ENCODE measurements around the gene MPHOSPH6. TPM values are rescaled to one million over a fixed set of nuclear protein-coding genes. Genes with fewer than 3 reads are reported as not detected.

The MPHOSPH6 gene
- total and polyA plus RNA-seq, 2 donors (not counting 3 experiments of a cell fraction or from before 2014, with no cell fraction given) = 10.9 to 32.0 TPM

GRCh38 chr16:82192665-82193064, 22.6 kb upstream of the MPHOSPH6 start:
- Histone ChIP-seq H3K36me3 (ENCODE audit: control insufficient read depth in 2 of 2, extremely low read depth in 1 of 2, insufficient read depth in 2 of 2, low read length in 2 of 2) (no peaks in the 10 kb centered on the region), H2AFZ (ENCODE audit: low read depth, low read length) (peak overlapping the region; percentile 66), H3K4me2 (ENCODE audit: insufficient read depth, low read length) (peak overlapping the region; percentile 56), H3K4me1 (ENCODE audit: control insufficient read depth, extremely low read depth, insufficient read depth, low read length) (peaks cover 30% of the 10 kb centered on the region), H3K9ac (replicated peaks; ENCODE audit: extremely low read depth, insufficient read depth, low read length) (peak overlapping the region; percentile 44), H3K27me3 (ENCODE audit: control insufficient read depth in 2 of 2, insufficient read depth in 2 of 2, low read length in 2 of 2) (no peaks in the 10 kb centered on the region), H3K79me2 (ENCODE audit: control insufficient read depth, insufficient read depth, low read length) (no peaks in the 10 kb centered on the region), H4K20me1 (replicated peaks; ENCODE audit: control insufficient read depth, extremely low read depth, insufficient read depth, low read length) (no peaks in the 10 kb centered on the region), H3K4me3 (replicated peaks in 1 of 3; ENCODE audit: insufficient read depth in 1 of 3, low read depth in 1 of 3, low read length in 3 of 3) (no peak overlapping the region), H3K9me3 (replicated peaks; ENCODE audit: control insufficient read depth, insufficient read depth, low read length) (no peaks in the 10 kb centered on the region), H3K27ac (ENCODE audit: insufficient read depth, low read depth, low read length) (peak overlapping the region; percentile 59), H3K9me1 (replicated peaks; ENCODE audit: control insufficient read depth, extremely low read depth, insufficient read depth, low read length) (no peaks in the 10 kb centered on the region)
- TF ChIP-seq JUN (IDR thresholded peaks at IDR 0.05; ENCODE audit: borderline replicate concordance, insufficient read depth, insufficient read length, low read depth) (peak; percentile 86), POLR2A (IDR thresholded peaks at IDR 0.05; ENCODE audit: low read depth, low read length) (peak; percentile 56), POLR2AphosphoS5 (IDR thresholded peaks at IDR 0.05; ENCODE audit: insufficient read depth, low read depth, low read length) (peak; percentile 57), MAX (IDR thresholded peaks at IDR 0.05; ENCODE audit: insufficient read depth, insufficient read length) (peak; percentile 41), MYC (IDR thresholded peaks at IDR 0.05; ENCODE audit: low read depth, low read length) (no peak), EZH2 (IDR thresholded peaks at IDR 0.05; ENCODE audit: borderline replicate concordance, low read depth, low read length, severe bottlenecking) (no peak), FOS (IDR thresholded peaks at IDR 0.05; ENCODE audit: borderline replicate concordance, insufficient read depth, low read length) (peak; percentile 87), GATA2 (IDR thresholded peaks at IDR 0.05; ENCODE audit: insufficient read depth, insufficient read length, low read depth, low read length) (peak; percentile 86), CTCF (IDR thresholded peaks at IDR 0.05; ENCODE audit: extremely low read depth in 1 of 2, insufficient read depth in 1 of 2, low read depth in 1 of 2, low read length in 2 of 2) (no peak)
- DNase-seq (ENCODE audit: low read depth, low spot score) (peak; percentile 86), FAIRE-seq (peak; percentile 89)
- BruUV-seq (replicated peaks) = no TSS peak
- intact Hi-C loops (cut with micrococcal nuclease) (loop anchor here (1.0 to 10.0 kb wide), 3 partner anchors 22 to 1152 kb away; partner anchors contain the start of gene MPHOSPH6), dilution Hi-C loops (cut with MboI; ENCODE audit: extremely low pct_ligation_motif_present, low sequenced_read_pairs) (no loop called here)
- ChIA-PET POLR2A (interaction anchor here (0.6 to 1.3 kb wide), 2 partner anchors 23 to 25 kb away, joined by 4 read pairs; partner anchors contain the start of gene MPHOSPH6), CTCF (interaction anchor here (1.2 to 1.6 kb wide), 4 partner anchors 13 to 131 kb away, joined by 3 to 7 read pairs (median 4); no protein-coding TSS in a partner anchor)

Data from endothelial cell of umbilical vein (primary cell).